Activated T-helper 17 cell treated with anti-CD3 and anti-CD28 coated beads, Interleukin-2, amount 50 U/mL, for 72 hours (primary cell): ENCODE results near the gene AKAP5. TPM values are rescaled to one million over a fixed set of nuclear protein-coding genes. Genes with fewer than 3 reads are reported as not detected.
"Not testable (repeated sequence)": the region's sequence is repeated elsewhere in the genome, so short reads cannot be mapped to it uniquely, and the experiment has no call there.

Experiments
- ATAC-seq: fragments of 150-1000 bp; cut with Tn5 transposase; replicated peaks from 2 replicates; pipeline ENCODE4 v1.10.0; 2021; ENCODE audit warnings: mild to moderate bottlenecking, moderate library complexity
- H3K27ac Mint-ChIP-seq: one replicate; pipeline ENCODE4 v1.8.0; 2022; ENCODE audit warnings: mixed read lengths
- H3K27me3 Mint-ChIP-seq: one replicate; pipeline ENCODE4 v1.8.0; 2022; ENCODE audit warnings: mixed read lengths
- H3K36me3 Mint-ChIP-seq: one replicate; pipeline ENCODE4 v1.8.0; 2022; ENCODE audit warnings: low read depth, mild to moderate bottlenecking, mixed read lengths
- H3K4me1 Mint-ChIP-seq: one replicate; pipeline ENCODE4 v1.8.0; 2022; ENCODE audit warnings: mixed read lengths
- H3K4me3 Mint-ChIP-seq: one replicate; pipeline ENCODE4 v1.8.0; 2022; ENCODE audit warnings: mild to moderate bottlenecking, mixed read lengths
- H3K9me3 Mint-ChIP-seq: one replicate; pipeline ENCODE4 v1.8.0; 2022; ENCODE audit warnings: mixed read lengths
- total RNA-seq, 2 donors: library from RNA; stranded (reverse); gene quantifications; one replicate each; pipeline ENCODE4 v1.2.3, GENCODE V29; 2022

Gene AKAP5
- total RNA-seq, 2 donors from 2014 or later, result 0.82 to 1.0 TPM

- no peaks in the 10 kb centered on the region for H3K27me3 Mint-ChIP-seq
Observed at GRCh38 chr14:64516969-64517368, 51.7 kb downstream of the AKAP5 start.

GRCh38 chr14:64517667-64518066 is 52.4 kb downstream of the AKAP5 start:
- H3K9me3 Mint-ChIP-seq, H3K4me3 Mint-ChIP-seq, H3K27me3 Mint-ChIP-seq, H3K27ac Mint-ChIP-seq, ATAC-seq: not testable (repeated sequence)
- H3K36me3 Mint-ChIP-seq, result peaks cover 37% of the 10 kb centered on the region
- H3K4me1 Mint-ChIP-seq, result peaks cover 11% of the 10 kb centered on the region

More at GRCh38 chr14:64516969-64517368, 51.7 kb downstream of the AKAP5 start:
- H3K4me1 Mint-ChIP-seq, result peaks cover 11% of the 10 kb centered on the region
- no peak for ATAC-seq
- no peak overlapping the region for H3K27ac Mint-ChIP-seq
- peak overlapping the region; percentile 9 for H3K4me3 Mint-ChIP-seq
- peaks cover 44% of the 10 kb centered on the region for H3K36me3 Mint-ChIP-seq
- H3K9me3 Mint-ChIP-seq, result no peaks in the 10 kb centered on the region

GRCh38 chr14:64518229-64518628 is 52.9 kb downstream of the AKAP5 start:
- Mint-ChIP-seq H3K27me3 (no peaks in the 10 kb centered on the region), H3K9me3 (no peaks in the 10 kb centered on the region), H3K4me1 (peaks cover 11% of the 10 kb centered on the region), H3K36me3 (peaks cover 32% of the 10 kb centered on the region), H3K4me3 (no peak overlapping the region), H3K27ac (no peak overlapping the region)
- ATAC-seq, result no peak

- no peak for ATAC-seq
- Mint-ChIP-seq H3K27me3 (no peaks in the 10 kb centered on the region), H3K36me3 (peaks cover 27% of the 10 kb centered on the region), H3K4me1 (peaks cover 5% of the 10 kb centered on the region), H3K9me3 (no peaks in the 10 kb centered on the region), H3K27ac (no peak overlapping the region), H3K4me3 (no peak overlapping the region)
Observed at GRCh38 chr14:64520699-64521098, 55.4 kb downstream of the AKAP5 start.

- peaks cover 31% of the 10 kb centered on the region for H3K36me3 Mint-ChIP-seq
- peaks cover 5% of the 10 kb centered on the region for H3K4me1 Mint-ChIP-seq
- no peak overlapping the region for H3K27ac Mint-ChIP-seq
- no peaks in the 10 kb centered on the region for H3K27me3 Mint-ChIP-seq
- no peak overlapping the region for H3K4me3 Mint-ChIP-seq
- peak; percentile 77 for ATAC-seq
- H3K9me3 Mint-ChIP-seq, result no peaks in the 10 kb centered on the region
Observed at GRCh38 chr14:64522591-64523355, 57.5 kb downstream of the AKAP5 start.

Other genes starting within 250 kb of the AKAP5 start
- gene ESR2, start 171.1 kb upstream of the AKAP5 start, total RNA-seq, result 1 to 10 TPM in 1 of 2 donors, under 1 TPM in 1; 0.56 to 6.1 TPM
- gene MTHFD1, start 77.1 kb upstream of the AKAP5 start, total RNA-seq, result 100 to 1,000 TPM; 142 to 282 TPM
- 10 to 100 TPM; 29.7 to 88.5 TPM for gene ZBTB25, start 38.3 kb downstream of the AKAP5 start, total RNA-seq
- 100 to 1,000 TPM in 1 of 2 donors, 10 to 100 TPM in 1; 75.6 to 154 TPM for gene ZBTB1, start 39.3 kb downstream of the AKAP5 start, total RNA-seq
- 1 to 10 TPM; 6.5 to 7.4 TPM for gene HSPA2, start 75.2 kb downstream of the AKAP5 start, total RNA-seq
- gene PPP1R36, start 84.5 kb downstream of the AKAP5 start, total RNA-seq, result not detected
- 10 to 100 TPM; 17.2 to 19.2 TPM for gene PLEKHG3, start 238.9 kb downstream of the AKAP5 start, total RNA-seq